Measurements from ENCODE around the gene LPAR1.

DNA sequence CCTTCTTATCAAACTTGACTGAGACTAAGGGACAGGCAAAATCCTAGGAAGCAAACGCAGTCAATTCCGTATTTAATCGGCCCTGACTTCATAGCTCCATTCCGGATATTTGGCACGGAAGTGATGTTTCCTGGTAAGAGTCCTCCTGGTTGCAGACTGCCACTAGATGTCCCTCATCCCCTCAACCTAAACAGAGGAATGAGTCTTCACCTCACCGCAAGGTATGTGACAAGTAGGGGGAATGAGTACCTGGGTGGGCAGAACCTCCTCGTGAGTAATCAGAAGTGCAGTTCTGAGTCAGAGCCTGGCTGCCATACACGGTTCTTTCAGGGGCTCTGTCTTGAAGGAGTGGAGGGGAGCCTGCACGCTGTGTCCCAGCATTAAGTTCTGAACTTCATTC lies 196.1 kb downstream of the LPAR1 start:
- TF ChIP-seq POLR2A (IDR thresholded peaks at IDR 0.05; ENCODE audit: low read length) = no peak
- TF ChIP-seq GATA1 (IDR thresholded peaks at IDR 0.05; ENCODE audit: low read depth, low read length) = no peak

Data from erythroblast (primary cell).